Measurements from ENCODE around the gene ZNF732.
A peak's percentile ranks its signal among the peaks of the same experiment; 100 is the strongest.
"Not testable (repeated sequence)": the region's sequence is repeated elsewhere in the genome, so short reads cannot be mapped to it uniquely, and the experiment has no call there.

The ZNF732 gene

DNA sequence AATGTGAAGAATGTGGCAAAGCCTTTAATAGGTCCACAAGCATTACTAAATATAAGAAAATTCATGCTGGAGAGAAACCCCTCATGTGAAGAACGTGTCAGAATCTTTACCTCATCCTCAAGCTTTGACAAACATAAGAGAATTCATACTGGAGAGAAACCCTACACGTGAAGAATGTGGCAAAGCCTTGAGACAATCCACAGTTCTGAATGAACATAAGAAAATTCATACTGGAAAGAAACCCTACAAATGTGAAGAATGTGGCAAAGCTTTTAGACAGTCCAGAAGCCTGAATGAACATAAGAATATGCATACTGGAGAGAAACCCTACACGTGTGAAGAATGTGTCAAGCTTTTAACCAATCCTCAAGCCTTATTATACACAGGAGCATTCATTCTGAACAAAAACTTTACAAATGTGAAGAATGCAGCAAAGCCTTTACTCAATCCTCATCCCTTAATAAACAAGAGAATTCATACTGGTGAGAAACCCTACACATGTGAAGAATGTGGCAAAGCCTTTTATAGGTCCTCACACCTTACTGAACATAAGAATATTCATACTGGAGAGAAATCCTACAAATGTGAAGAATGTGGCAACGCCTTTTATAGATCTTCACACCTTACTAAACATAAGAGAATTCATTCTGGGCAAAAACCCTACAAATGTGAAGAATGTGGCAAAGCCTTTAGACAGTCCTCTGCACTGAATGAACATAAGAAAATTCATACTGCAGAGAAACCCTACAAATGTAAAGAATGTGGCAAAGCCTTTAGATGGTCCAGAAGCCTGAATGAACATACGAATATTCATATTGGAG is 51.1 kb downstream of the ZNF732 start:
- DNase-seq (ENCODE audit: low spot score) = no peak

DNA sequence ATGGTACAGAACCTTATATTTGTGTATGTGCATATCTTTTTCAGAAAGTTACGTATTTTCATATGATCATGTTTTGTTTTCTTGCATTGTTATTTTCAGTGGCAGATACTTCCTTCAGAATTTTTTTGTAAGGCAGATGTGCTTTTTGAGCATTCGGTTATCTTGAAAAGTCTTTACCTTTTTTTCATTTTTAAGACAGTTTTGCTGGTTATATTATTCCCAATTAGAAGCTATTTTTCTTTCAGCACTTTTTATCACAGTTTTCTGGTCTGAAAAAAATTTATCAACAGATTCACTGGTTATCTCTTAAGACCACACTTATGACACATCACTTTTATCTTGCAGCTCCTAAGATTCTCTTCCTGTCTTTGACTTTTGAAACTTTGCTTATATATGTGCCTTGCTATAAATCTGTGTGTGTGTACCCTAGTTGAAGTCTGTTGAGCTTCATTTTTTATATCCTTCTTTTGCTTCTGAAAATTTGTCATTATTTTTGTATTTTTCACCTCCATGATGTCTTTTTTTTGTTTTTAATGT is 53.1 kb downstream of the ZNF732 start:
- no peak for DNase-seq (ENCODE audit: low spot score)

GRCh38 chr4:244471-244870 is 60.8 kb downstream of the ZNF732 start:
- peak; percentile 62 for DNase-seq (ENCODE audit: low spot score)

GRCh38 chr4:243426-243825 is 61.8 kb downstream of the ZNF732 start:
- DNase-seq (ENCODE audit: low spot score) = no peak

DNA sequence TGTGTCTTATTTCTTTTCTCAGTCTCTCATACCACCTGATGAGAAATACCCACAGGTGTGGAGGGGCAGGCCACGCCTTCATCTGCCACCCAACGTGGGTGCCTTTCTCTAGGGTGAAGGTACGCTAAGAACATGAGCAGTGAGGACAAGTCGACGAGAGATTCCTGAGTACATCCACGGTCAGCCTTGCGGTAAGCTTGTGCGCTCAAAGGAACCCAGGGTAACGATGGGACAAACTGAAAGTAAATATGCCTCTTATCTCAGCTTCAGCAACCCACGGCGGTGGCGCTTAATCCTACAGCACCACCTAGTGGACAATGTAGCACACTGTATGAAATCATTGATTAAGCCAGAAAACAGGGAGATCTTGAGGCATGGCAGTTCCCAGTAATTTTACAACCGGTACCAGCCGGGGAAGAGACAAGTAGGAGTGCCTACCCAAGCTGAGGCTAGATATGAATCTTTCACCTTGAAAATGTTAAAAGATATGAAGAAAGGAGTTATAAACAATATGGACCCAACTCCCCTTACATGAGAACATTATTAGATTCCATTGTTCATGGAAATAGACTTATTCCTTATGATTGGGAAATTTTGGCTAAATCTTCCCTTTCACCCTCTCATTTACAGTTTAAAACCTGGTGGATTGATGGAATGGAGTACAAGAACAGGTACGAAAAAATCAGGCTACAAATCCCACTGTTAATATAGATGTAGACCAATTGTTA is 63.0 kb downstream of the ZNF732 start:
- DNase-seq (ENCODE audit: low spot score) = peak; percentile 92

- DNase-seq (ENCODE audit: low spot score) = not testable (repeated sequence)
These were observed 63.9 kb downstream of the ZNF732 start for GRCh38 chr4:241411-241810.

- no peak for DNase-seq (ENCODE audit: low spot score)
These were observed 69.2 kb downstream of the ZNF732 start for GRCh38 chr4:236028-236427.

- no peak for DNase-seq (ENCODE audit: low spot score)
These were observed 71.1 kb downstream of the ZNF732 start for GRCh38 chr4:234178-234577.

GRCh38 chr4:223913-224497 is 81.3 kb downstream of the ZNF732 start:
- DNase-seq (ENCODE audit: low spot score) = no peak

Data from pons (tissue), 1 donor.